Stimulated activated naive B cell treated with anti-CD40 and anti-IgM and Interleukin-4, amounts not matched to agents 10 μg/mL and 1 μg/mL and 100 μg/mL, for 72 hours (primary cell): Measurements from ENCODE around the gene ACACA.
A peak's percentile ranks its signal among the peaks of the same experiment; 100 is the strongest.
"Not testable (repeated sequence)": the region's sequence is repeated elsewhere in the genome, so short reads cannot be mapped to it uniquely, and the experiment has no call there.

Source experiments
- ATAC-seq, 2 donors: fragments of 150-1000 bp; cut with Tn5 transposase; replicated peaks; 2 replicates each; pipeline ENCODE4 v1.10.0; 2021; ENCODE audit warnings: moderate library complexity in 1 of 2
- DNase-seq: peaks from one replicate; pipeline ENCODE4 v3.0.0; 2021
- H3K27ac Mint-ChIP-seq: one replicate; pipeline ENCODE4 v1.8.0; 2022; ENCODE audit warnings: mild to moderate bottlenecking, mixed read lengths
- H3K27me3 Mint-ChIP-seq, 2 donors: one replicate each; pipeline ENCODE4 v1.8.0; 2022; ENCODE audit warnings: mixed read lengths in 2 of 2
- H3K36me3 Mint-ChIP-seq, 2 donors: one replicate each; pipeline ENCODE4 v1.8.0; 2022; ENCODE audit warnings: mixed read lengths in 2 of 2, mild to moderate bottlenecking in 1 of 2
- H3K4me1 Mint-ChIP-seq, 2 donors: one replicate each; pipeline ENCODE4 v1.8.0; 2022; ENCODE audit warnings: mixed read lengths in 2 of 2, mild to moderate bottlenecking in 1 of 2
- H3K4me3 Mint-ChIP-seq, 2 donors: one replicate each; pipeline ENCODE4 v1.8.0; 2022; ENCODE audit warnings: mild to moderate bottlenecking in 2 of 2, mixed read lengths in 2 of 2, moderate library complexity in 1 of 2
- H3K9me3 Mint-ChIP-seq, 2 donors: one replicate each; pipeline ENCODE4 v1.8.0; 2022; ENCODE audit warnings: mixed read lengths in 2 of 2, mild to moderate bottlenecking in 1 of 2

ACACA gene

DNA sequence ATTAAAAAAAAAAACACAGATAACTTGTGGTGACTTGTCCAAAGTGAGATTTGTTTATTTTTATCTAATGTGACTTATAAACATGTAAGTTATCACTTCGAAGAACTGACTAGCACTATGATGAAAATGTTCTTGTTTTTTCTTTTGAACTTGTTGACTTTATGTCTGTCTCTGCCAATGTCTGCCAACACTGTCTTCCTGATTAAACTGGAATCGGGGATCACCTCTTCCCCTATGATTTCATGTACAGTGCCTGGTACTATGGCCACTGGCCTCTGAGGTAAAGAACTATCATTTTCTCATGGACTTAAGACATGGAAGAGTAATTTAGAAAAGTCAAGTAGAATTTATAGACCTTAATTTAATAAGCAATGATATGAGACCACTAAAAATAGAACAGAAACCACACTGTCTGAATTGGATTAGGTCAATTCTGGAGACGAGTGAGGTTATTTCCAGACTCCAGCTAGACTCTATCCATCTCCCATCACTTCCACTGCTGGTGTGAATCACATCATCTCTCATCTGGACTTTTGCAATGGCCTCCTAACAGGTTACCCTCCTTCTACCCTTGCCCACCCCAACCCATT lies 22.0 kb downstream of the ACACA start:
- DNase-seq = no peak
- Mint-ChIP-seq H3K4me1 (no peaks in the 10 kb centered on the region), H3K36me3 (no peaks in the 10 kb centered on the region), H3K27ac (no peak overlapping the region), H3K27me3 (no peaks in the 10 kb centered on the region), H3K4me3 (no peak overlapping the region), H3K9me3 (no peaks in the 10 kb centered on the region)
- no peak for ATAC-seq

- ATAC-seq (no peak), DNase-seq (no peak)
- H3K27me3 Mint-ChIP-seq = no peaks in the 10 kb centered on the region
- no peak overlapping the region for H3K4me3 Mint-ChIP-seq
- no peaks in the 10 kb centered on the region for H3K36me3 Mint-ChIP-seq
- no peak overlapping the region for H3K27ac Mint-ChIP-seq
- no peaks in the 10 kb centered on the region for H3K9me3 Mint-ChIP-seq
- no peaks in the 10 kb centered on the region for H3K4me1 Mint-ChIP-seq
Measured at GRCh38 chr17:37382056-37382455, 24.6 kb downstream of the ACACA start.

DNA sequence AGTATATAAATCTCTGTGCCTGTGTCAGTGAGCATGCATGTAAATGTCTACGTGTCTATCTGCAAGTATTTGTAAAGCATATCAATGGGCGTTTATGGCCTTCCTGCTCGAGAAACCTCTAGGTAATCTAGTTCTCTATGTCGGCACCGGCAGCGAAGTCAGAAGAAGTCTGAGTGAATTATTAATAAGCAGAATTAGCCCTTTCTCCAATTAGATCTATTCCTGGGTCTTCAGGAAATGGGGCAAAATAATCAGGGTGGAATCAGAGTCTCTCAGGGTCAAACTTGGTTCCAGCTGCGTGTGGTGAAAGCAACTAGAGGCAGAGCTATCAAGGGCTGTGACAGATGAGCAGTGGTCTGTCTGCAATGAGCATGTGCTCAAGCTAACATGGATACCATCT lies 30.9 kb downstream of the ACACA start, which contains the start of gene C17orf78:
Gene C17orf78, plus strand, starts transcription at position 280 of the 400 bp plus-strand sequence. Its CDS starts 108 bp downstream, at position 388.
- no peak for ATAC-seq
- Mint-ChIP-seq H3K36me3 (no peaks in the 10 kb centered on the region), H3K27ac (no peak within 1 kb of the TSS), H3K27me3 (no peaks in the 10 kb centered on the region), H3K4me1 (peaks cover 2 to 8% of the 10 kb centered on the region in 2 donors), H3K9me3 (no peaks in the 10 kb centered on the region), H3K4me3 (no peak within 1 kb of the TSS)
- DNase-seq = no peak

DNA sequence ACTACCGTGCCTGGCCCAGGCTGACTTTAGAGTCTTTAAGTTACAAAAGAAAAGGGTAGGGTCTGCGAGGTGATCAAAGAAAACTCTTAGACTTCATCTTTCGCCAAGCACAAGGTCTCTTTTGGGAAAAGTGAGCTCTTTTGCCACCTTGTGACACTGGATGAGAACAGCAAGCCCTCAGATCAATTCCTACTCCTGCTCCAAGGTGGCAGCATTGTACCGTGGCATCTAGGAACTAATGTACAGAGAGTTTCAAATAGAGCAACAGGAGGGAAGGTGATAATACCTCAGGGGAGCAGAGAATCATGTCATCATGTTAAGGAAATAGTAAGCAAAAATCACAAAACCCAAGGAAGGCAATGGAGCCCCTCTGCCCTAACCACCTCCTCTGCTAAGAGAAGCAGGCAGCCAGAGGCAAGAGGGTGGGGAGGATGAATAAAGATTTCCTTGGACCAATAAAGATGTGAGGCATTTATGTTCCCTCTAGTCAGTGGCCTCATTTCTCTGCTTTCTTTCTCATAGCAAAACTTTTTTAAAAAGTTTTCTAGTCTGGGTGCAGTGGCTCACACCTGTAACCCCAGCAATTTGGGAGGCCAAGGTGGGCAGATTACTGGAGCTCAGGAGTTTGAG lies 33.0 kb downstream of the ACACA start:
- Mint-ChIP-seq H3K27me3 (no peaks in the 10 kb centered on the region), H3K36me3 (no peaks in the 10 kb centered on the region), H3K27ac (no peak overlapping the region), H3K4me3 (no peak overlapping the region), H3K4me1 (peaks cover 2 to 8% of the 10 kb centered on the region in 2 donors), H3K9me3 (no peaks in the 10 kb centered on the region)
- DNase-seq = peak; percentile 50
- ATAC-seq = peak; percentile 90 to 93

GRCh38 chr17:37368577-37368976 lies 38.1 kb downstream of the ACACA start:
- peaks cover 1 to 4% of the 10 kb centered on the region in 2 donors for H3K4me1 Mint-ChIP-seq

GRCh38 chr17:37365589-37365988 lies 41.0 kb downstream of the ACACA start:
- no peak overlapping the region for H3K27ac Mint-ChIP-seq
- DNase-seq (no peak), ATAC-seq (no peak)
- no peak overlapping the region for H3K4me3 Mint-ChIP-seq
- H3K36me3 Mint-ChIP-seq = no peaks in the 10 kb centered on the region
- H3K4me1 Mint-ChIP-seq = no peaks in the 10 kb centered on the region
- no peaks in the 10 kb centered on the region for H3K9me3 Mint-ChIP-seq
- H3K27me3 Mint-ChIP-seq = no peaks in the 10 kb centered on the region

More at GRCh38 chr17:37368577-37368976, 38.1 kb downstream of the ACACA start:
- no peaks in the 10 kb centered on the region for H3K27me3 Mint-ChIP-seq
- H3K4me3 Mint-ChIP-seq = no peak overlapping the region
- ATAC-seq (no peak), DNase-seq (no peak)
- H3K27ac Mint-ChIP-seq = no peak overlapping the region
- no peaks in the 10 kb centered on the region for H3K9me3 Mint-ChIP-seq
- no peaks in the 10 kb centered on the region for H3K36me3 Mint-ChIP-seq

DNA sequence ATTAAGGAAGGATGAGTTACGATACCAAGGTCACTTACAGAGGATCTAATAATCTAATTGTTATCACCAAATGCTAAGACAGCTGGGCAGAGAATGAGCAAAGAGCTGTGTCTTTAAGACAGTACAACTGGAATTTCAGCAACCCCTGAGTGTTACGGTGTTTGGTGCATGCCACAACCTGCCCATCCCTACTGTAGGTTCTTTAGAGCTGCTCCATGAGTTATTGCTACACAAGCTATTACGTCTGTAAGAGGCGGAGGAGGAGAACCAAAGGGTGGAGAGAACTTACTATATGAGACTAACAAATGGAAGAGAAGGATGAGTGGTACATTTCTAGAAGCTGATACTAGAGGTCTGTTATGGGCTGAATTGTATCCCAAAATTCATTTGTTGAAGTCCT lies 45.1 kb downstream of the ACACA start:
- Mint-ChIP-seq H3K27ac (no peak overlapping the region), H3K4me3 (no peak overlapping the region), H3K36me3 (peaks cover 0 to 3% of the 10 kb centered on the region in 2 donors), H3K4me1 (peaks cover 11 to 23% of the 10 kb centered on the region in 2 donors), H3K9me3 (no peaks in the 10 kb centered on the region), H3K27me3 (no peaks in the 10 kb centered on the region)
- ATAC-seq (no peak), DNase-seq (no peak)

DNA sequence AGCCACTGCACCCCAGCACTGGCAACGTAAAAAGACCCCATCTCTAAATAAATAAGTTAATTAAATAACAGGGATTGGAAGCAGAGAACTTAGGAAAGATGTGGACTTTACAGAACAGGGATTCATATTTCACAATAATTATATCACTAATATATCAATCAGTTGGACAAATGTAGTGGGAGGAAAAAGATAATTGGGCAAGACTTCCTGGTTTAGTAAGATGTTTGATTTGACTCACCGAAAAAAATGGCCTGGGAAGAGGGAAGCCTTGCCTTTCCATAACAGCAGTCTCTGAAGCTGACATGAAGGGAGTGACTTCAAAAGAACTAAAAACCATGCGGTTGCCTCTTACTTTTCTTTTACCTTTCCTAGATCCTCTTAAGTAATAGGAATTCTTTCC lies 46.0 kb downstream of the ACACA start:
- Mint-ChIP-seq H3K27me3 (no peaks in the 10 kb centered on the region), H3K4me1 (peaks cover 11 to 23% of the 10 kb centered on the region in 2 donors), H3K4me3 (no peak overlapping the region), H3K27ac (no peak overlapping the region), H3K36me3 (peaks cover 0 to 3% of the 10 kb centered on the region in 2 donors), H3K9me3 (no peaks in the 10 kb centered on the region)
- DNase-seq = no peak
- no peak for ATAC-seq

- peak overlapping the region; percentile 84 for H3K27ac Mint-ChIP-seq
- H3K4me1 Mint-ChIP-seq = peaks cover 11 to 23% of the 10 kb centered on the region in 2 donors
- H3K27me3 Mint-ChIP-seq = no peaks in the 10 kb centered on the region
- no peaks in the 10 kb centered on the region for H3K9me3 Mint-ChIP-seq
- DNase-seq = no peak
- peak in 1 of 2 donors; percentile 1 for ATAC-seq
- H3K36me3 Mint-ChIP-seq = peaks cover 2 to 3% of the 10 kb centered on the region in 2 donors
- H3K4me3 Mint-ChIP-seq = peak overlapping the region; percentile 79 to 87
Measured at GRCh38 chr17:37359682-37360188, 46.9 kb downstream of the ACACA start.

DNA sequence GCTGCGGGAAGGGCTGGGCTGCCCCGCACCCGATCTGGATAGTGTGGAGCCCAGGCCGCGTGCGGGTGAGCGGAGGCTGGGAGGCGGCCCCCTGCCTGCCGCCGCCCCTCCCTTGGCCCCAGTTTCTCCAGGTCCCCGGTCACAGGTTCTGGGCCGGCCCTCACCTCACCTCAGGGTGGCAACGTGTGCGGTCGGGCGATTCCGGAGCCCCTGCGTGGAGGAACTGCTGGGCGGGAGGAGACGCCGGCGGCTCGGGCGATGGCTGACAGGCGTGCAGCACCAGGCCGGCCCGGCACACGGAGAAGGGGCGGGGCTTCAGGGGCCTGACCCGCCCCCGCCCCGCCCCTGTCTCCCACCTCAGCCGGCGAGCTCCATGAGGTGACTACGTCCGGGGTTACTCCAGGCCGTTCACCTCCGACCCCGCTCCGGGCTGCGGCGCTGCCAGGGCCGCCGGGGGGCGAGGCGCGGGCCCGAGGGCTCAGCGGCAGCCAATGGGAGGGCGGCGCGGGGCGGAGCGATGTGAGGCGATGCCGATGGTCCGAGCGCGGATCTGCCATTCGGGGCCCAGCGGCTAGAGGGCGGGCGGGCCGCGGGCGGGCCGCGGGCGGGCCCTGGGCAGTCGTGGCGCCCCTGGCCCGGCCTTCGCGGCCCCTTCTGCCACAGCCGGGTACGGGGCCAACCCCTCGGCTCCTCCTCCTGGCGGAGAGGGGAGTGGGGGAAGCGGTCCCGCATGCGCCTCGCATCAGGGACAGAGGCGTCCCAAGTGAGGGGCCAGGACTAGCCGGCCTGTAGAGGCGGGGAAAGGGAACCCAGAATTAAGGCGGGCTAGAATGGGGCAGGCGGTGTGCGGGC lies 47.6 kb downstream of the ACACA start:
- Mint-ChIP-seq H3K9me3 (no peaks in the 10 kb centered on the region), H3K27ac (peak overlapping the region; percentile 91), H3K4me1 (peaks cover 11 to 23% of the 10 kb centered on the region in 2 donors), H3K36me3 (peaks cover 2 to 3% of the 10 kb centered on the region in 2 donors), H3K4me3 (peak overlapping the region; percentile 87 to 94), H3K27me3 (no peaks in the 10 kb centered on the region)
- ATAC-seq = peak; percentile 95 to 96
- peak; percentile 95 for DNase-seq

DNA sequence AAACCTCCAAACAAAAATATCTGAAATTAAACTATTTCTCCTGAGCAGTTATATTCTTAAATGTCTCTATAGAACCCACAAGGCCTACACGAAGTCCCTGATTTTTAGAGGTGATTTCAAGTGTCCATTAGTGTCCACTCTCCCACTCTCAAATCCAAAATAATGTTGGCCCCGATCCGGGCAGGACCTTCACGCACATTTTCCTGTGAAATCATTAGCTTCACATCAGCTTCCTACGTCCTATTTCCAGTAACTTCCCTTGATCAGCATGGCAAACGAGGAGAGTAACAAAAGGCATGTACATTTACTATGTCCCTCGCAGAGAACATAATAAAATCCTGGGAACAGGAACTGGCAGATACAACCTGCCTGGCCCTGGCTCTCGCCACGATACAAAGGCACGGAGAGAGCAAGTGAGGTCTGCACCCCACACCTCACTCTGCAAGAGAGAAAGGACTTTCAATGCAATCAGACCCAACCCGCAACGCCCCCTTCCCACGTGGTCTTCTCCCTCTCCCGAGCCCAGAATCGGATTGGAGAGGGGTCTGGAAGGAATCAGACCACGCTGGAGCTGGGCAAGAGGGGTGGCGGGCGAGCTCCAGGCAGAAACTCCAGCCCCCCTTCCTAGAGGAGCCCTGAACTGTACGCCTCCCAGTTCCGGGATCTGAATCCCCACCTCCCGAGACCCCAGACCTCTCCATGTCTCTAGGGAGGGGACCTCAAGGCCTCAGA lies 48.4 kb downstream of the ACACA start:
- ATAC-seq (peak in 1 of 2 donors; percentile 21), DNase-seq (peak; percentile 15)
- peaks cover 5 to 6% of the 10 kb centered on the region in 2 donors for H3K36me3 Mint-ChIP-seq
- peak overlapping the region; percentile 87 to 94 for H3K4me3 Mint-ChIP-seq
- peak overlapping the region; percentile 91 for H3K27ac Mint-ChIP-seq
- H3K4me1 Mint-ChIP-seq = peaks cover 11 to 23% of the 10 kb centered on the region in 2 donors
- H3K9me3 Mint-ChIP-seq = no peaks in the 10 kb centered on the region
- H3K27me3 Mint-ChIP-seq = no peaks in the 10 kb centered on the region

DNA sequence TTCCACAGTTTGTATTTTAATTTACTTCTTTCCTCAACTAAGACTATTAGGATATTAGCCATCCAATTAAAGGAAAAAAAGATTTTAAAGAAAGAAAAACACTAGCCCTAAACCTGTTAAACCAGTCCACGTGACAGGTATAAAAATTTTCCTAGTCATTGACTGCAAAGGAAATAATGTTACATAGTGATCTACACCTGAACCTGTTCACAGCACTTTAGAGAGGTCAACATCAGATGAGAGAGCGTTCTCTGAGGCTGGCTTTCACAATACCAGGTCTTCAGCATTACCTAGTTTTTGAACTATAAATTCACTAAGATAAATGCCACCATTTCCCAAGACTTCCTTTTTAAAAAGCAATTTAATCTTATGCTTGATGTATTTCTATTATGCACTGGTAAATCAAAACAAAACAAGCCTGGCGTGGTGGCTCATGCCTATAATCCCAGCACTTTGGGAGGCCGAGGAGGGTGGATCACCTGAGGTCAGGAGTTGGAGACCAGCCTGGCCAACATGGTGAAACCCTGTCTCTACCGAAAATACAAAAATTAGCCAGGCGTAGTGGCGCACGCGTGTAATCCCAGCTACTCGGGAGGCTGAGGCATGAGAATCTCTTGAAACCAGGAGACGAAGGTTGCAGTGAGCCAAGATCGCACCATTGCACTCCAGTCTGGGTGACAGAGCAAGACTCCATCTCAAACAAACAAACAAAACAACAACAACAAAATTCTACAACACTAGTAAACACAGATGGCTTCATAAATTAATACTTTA lies 49.7 kb downstream of the ACACA start:
- peaks cover 11 to 23% of the 10 kb centered on the region in 2 donors for H3K4me1 Mint-ChIP-seq
- not testable (repeated sequence) for H3K9me3 Mint-ChIP-seq, ATAC-seq, H3K27me3 Mint-ChIP-seq, DNase-seq, H3K27ac Mint-ChIP-seq
- peak overlapping the region; percentile 41 to 56 for H3K4me3 Mint-ChIP-seq
- peaks cover 5 to 12% of the 10 kb centered on the region in 2 donors for H3K36me3 Mint-ChIP-seq

- H3K4me3 Mint-ChIP-seq, H3K9me3 Mint-ChIP-seq, ATAC-seq, H3K27me3 Mint-ChIP-seq, H3K27ac Mint-ChIP-seq, DNase-seq: not testable (repeated sequence)
- peaks cover 6 to 17% of the 10 kb centered on the region in 2 donors for H3K4me1 Mint-ChIP-seq
- peaks cover 34 to 35% of the 10 kb centered on the region in 2 donors for H3K36me3 Mint-ChIP-seq
Measured at GRCh38 chr17:37346863-37347402, 59.7 kb downstream of the ACACA start.
